Stimulated activated CD4-positive, alpha-beta T cell treated with anti-CD3 and anti-CD28 coated beads, Interleukin-2, amount 100 ng/mL, for 48 hours (primary cell): ENCODE measurements around the gene PLXNA4.

Experiments used
- DNase-seq, 2 donors: peaks; one replicate each; pipeline ENCODE4 v3.0.0-alpha.2; 2020

The PLXNA4 gene

DNA sequence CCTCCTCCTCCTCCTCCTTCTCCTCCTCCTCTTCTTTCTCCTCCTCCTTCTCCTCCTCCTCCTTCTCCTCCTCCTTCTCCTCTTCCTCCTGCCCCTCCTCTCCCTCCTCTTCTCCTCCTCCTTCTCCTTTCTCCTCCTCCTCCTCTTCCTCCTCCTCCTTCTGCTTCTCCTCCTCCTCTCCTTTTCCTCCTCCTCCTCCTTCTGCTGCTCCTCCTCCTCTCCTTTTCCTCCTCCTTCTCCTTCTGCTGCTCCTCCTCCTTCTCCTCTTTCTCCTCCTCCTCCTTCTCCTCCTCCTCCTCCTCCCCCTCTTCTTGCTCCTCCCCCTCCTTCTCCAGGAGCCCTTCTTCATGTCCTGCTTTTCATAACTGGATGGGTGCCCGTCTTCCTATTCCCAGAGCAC, 12.2 kb downstream of the PLXNA4 start:
- no peak for DNase-seq

- no peak for DNase-seq
Measured at GRCh38 chr7:132562690-132563089, 13.6 kb downstream of the PLXNA4 start.

DNA sequence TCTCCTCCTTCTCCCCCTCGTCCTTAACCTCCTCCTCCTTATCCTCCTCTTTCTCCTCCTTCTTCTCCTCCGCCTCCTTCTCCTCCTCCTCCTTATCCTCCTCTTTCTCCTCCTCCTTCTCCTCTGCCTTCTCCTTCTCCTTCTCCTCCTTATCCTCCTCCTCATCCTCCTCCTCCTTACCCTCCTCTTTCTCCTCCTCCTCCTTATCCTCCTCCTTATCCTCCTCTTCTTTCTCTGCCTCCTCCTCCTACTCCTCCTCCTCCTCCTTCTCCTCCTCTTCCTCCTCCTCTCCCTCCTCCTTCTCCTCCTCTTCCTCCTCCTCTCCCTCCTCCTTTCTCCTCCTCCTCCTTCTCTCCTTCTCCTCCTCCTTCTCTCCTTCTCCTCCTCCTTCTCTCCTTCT, 14.5 kb downstream of the PLXNA4 start:
- DNase-seq, result no peak

DNA sequence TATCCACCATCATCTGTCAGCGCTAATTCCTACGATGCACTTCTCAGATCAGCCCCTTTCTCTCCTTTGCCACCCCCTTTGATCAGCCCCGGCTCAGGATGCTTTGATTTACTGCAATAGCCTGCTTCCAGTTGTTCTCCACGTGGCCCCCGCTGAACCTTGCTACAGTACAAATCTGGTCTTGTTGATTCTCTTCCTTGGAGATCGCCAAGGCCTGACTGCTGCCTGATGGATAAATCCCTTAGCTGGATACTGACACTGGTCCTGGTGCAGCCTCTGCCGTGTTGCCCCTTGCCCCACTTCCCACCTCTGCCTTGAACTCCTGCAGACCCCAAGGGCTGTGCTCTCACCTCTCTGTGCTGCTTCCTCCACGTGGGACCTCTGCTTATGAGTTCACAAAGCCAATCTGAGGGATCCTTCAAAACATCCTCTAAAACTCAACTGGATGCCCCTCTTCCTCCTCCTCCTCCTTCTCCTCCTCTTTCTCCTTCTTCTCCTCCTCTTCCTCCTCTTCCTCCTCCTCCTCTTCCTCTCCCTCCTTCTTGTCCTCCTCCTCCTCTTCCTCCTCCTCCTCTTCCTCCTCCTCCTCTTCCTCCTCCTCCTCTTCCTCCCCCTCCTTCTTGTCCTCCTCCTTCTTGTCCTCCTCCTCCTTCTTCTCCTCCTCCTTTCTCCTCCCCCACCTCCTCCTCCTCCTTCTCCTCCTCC, 15.3 kb downstream of the PLXNA4 start:
- no peak for DNase-seq

- DNase-seq, result no peak
Measured at GRCh38 chr7:132560105-132560504, 16.2 kb downstream of the PLXNA4 start.

DNA sequence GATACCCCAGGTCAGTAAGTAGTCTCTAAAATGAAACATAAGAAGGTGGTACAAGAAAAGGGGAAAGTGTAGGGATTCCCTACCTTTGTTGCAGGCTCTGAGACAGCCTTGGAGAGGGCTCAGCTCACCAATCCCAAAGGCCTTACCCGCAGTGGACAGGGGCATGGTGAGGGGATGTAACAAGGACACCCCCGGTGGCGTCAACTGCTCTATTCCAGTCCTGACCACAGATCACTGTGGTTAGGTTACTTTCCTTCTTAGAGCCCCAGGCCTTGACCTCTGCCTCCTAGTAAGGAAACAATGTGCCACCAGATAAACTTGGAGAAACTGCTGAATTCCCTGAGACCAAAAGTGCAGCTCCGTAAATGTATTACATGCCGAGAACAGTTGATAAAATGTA, 17.5 kb downstream of the PLXNA4 start:
- no peak for DNase-seq

GRCh38 chr7:132557489-132558044, 18.7 kb downstream of the PLXNA4 start:
- DNase-seq, result no peak

- DNase-seq, result no peak
Measured at GRCh38 chr7:132554446-132554845, 21.8 kb downstream of the PLXNA4 start.

DNA sequence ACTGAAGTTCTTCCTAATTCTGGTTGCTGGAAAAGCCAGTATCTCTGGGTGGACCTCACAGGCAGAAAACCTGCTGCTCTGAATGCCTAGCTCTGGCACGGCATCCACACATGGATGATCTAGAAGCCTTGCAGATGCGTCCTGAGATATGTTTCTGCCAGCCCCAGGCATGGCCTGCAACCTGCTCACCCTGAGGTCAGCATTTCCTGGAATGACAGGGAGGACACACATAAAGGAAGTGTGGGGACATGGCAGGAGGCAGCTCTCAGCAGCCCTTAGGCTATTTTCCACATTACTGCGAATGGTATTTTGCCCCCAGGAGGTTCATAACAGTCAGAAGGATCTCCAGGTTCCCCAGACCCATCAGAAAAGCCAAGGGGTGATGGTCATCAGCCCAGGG, 23.2 kb downstream of the PLXNA4 start:
- DNase-seq, result no peak

DNA sequence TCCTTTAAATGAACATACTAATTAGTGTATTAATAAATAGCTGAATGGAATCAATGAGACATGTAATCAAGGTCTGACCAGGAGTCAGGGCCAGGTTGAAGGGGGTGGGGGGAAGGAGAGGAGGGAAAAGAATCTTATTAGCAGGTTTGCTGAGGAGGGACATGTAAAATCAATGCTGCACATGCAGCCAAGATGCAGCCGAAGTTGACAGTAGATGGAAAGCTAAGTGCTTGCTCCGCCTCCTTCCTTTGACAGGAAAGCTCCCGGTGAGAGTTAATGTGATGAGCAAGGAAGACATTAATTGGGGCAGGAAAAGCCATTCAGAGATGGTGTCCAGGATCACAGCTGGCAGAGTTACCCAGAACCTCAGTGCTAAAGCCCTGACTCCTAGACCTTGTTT, 24.4 kb downstream of the PLXNA4 start:
- no peak for DNase-seq

DNA sequence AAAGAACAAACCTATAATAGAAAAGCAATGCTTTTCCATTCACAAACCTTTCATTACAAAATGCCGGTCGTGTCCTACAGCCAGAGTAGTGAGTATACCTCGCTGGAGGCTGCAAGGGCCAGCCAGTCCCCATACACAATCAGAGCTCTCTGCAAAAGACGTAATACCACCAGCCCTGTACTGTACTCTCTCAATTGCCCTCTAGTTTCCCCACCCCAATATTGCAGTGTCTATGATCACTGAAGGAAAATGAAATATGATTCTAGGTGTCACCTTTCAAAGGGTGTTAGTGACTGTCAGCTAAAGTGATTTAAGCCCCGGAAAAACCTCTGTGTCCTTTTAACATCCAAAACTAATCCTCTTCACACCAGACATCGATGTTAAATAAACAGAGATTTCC, 24.8 kb downstream of the PLXNA4 start:
- no peak for DNase-seq

DNA sequence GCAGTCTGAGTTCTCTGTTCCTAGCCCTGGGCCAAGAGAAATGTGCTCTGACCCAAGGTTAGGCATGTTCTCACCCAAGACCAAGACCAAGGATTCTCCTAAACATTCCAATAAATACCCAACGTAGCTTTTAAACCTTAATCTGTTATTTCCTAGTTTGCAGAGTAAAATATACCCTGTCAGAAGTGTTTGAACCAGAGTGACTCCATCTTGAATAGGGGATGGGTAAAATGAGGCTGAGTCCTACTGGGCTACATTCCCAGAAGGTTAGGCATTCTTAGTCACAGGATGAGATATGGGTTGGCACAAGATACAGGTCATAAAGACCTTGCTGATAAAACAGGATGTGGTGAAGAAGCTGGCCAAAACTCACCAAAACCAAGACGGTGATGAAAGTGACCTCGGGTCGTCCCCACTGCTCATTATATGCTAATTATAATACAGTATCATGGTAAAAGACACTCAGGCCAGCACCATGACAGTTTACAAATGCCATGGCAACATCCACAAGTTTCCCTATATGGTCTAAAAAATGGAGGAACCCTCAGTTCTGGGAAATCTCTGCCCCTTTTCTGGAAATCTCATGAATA, 27.7 kb downstream of the PLXNA4 start:
- peak in 1 of 2 donors; percentile 5 for DNase-seq

DNA sequence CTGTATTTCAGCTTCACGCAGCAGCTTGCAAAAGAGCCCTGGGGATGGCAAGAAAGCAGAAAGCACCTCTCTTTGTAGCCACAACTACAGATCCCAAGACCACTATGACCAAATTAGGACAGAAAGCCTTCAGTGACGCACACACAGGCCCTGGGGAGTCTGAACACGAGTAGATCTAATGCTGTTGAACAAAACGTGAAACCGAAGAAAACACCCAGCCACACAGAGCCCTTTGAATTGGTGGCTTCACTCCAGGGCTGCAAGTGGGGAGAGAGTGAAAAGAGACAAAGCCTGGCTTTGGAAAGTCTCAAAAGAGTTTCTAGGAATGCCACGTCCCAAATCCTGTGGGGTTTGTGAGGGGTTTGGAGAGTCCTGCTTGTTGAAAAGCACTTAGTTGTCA, 28.4 kb downstream of the PLXNA4 start:
- DNase-seq, result no peak

GRCh38 chr7:132546366-132547127, 29.7 kb downstream of the PLXNA4 start:
- no peak for DNase-seq

DNA sequence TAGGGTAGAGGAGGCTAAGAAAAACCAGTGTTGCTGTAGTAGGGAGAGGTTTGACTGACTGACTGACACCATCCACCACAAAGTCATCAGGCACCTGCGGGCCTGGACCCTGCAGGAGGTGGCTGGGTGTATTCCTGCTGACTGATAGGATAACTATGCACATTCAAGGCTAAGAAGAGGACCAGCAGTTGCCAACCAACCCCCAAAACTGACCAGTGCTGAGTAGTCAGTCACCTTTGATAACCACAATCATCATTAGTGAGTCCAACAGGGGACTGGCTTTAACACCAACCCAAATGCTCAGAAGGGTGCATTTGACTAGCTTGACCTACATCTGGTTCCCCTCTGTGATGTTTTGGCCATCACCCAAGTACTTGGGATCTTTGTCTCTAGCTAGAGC, 30.5 kb downstream of the PLXNA4 start:
- DNase-seq, result no peak

GRCh38 chr7:132544999-132545398, 31.3 kb downstream of the PLXNA4 start:
- no peak for DNase-seq

DNA sequence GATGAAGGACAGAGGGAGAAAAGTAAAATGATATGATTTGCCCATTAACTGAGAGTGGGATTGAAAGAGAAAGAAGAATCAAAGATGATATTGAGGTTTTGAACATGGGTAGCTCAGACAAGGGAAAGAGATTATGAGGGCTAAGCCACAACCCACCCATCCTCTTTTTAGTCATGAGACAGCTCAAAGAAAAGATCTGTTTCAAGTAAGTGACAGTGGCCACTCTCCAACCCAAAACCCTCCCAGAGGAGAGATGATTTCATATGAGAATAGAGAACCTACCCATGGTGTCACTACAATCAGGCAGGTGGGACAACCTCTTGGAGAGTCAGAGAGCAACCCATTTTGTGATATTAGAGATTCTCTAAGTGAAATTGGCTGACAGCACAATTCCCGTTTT, 32.2 kb downstream of the PLXNA4 start:
- no peak for DNase-seq

- DNase-seq, result no peak
Measured at GRCh38 chr7:132542895-132543294, 33.4 kb downstream of the PLXNA4 start.

- no peak for DNase-seq
Measured at GRCh38 chr7:132541656-132542055, 34.6 kb downstream of the PLXNA4 start.

- DNase-seq, result no peak
Measured at GRCh38 chr7:132537456-132538145, 38.7 kb downstream of the PLXNA4 start.

GRCh38 chr7:132536654-132537395, 39.4 kb downstream of the PLXNA4 start:
- DNase-seq, result no peak

DNA sequence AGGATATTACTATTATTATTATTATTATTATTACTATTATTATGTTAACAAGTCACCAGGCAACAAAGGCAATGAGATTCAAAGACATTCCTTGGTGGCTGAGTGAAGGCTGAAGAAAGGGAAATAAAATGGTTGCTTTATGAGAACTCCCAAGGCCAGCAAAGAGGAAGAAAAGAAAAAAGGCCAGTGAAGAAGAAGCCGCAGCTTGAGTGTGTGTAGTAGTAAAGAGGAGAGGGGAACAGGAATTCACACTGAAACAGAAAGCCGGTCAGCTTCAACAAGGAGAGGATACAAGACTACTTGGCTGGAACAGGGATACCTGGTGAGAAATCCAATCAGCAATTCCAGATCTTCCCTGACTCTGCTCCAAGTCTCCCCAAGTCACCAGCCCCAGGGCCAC, 42.4 kb downstream of the PLXNA4 start:
- no peak for DNase-seq

DNA sequence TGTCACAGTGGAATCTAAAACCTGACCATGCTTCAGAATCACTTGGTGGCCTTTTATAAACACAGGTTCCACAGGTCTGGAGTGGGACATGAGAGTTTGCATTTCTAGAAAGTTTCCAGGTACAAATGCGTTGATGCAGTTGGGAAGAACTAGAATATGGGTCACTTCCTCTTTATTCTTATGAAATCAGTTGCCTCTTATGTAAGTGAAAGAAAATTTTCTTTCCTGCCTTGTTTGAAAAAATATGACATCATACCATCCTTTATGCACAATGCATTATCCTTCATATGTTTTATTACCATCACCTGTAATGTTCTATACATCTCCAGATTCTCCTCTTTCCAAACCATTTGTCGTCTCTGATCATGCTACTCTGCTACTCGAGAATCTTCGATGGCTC, 44.0 kb downstream of the PLXNA4 start:
- no peak for DNase-seq
